ENCODE data around the gene MFSD2A.

MFSD2A gene

GRCh38 chr1:39917825-39918224 lies 37.1 kb upstream of the MFSD2A start:
- DNase-seq (ENCODE audit: insufficient read length, low spot score) (no peak), FAIRE-seq (no peak)
- TF ChIP-seq CTCF (IDR thresholded peaks at IDR 0.05; ENCODE audit: insufficient read depth, missing control alignments): no peak

GRCh38 chr1:39919545-39919944 lies 35.4 kb upstream of the MFSD2A start:
- TF ChIP-seq CTCF (IDR thresholded peaks at IDR 0.05; ENCODE audit: insufficient read depth, missing control alignments): peak; percentile 62
- no peak for FAIRE-seq
- DNase-seq (ENCODE audit: insufficient read length, low spot score): peak; percentile 63

GRCh38 chr1:39922251-39922688 lies 32.7 kb upstream of the MFSD2A start:
- no peak for DNase-seq (ENCODE audit: insufficient read length, low spot score)
- no peak for FAIRE-seq
- no peak for TF ChIP-seq CTCF (IDR thresholded peaks at IDR 0.05; ENCODE audit: insufficient read depth, missing control alignments)

GRCh38 chr1:39925721-39926342 lies 29.1 kb upstream of the MFSD2A start:
- DNase-seq (ENCODE audit: insufficient read length, low spot score): no peak
- no peak for TF ChIP-seq CTCF (IDR thresholded peaks at IDR 0.05; ENCODE audit: insufficient read depth, missing control alignments)
- no peak for FAIRE-seq

GRCh38 chr1:39926343-39926793 lies 28.6 kb upstream of the MFSD2A start:
- FAIRE-seq: no peak
- TF ChIP-seq CTCF (IDR thresholded peaks at IDR 0.05; ENCODE audit: insufficient read depth, missing control alignments): no peak
- DNase-seq (ENCODE audit: insufficient read length, low spot score): no peak

- FAIRE-seq: no peak
- DNase-seq (ENCODE audit: insufficient read length, low spot score): no peak
- no peak for TF ChIP-seq CTCF (IDR thresholded peaks at IDR 0.05; ENCODE audit: insufficient read depth, missing control alignments)
Measured at GRCh38 chr1:39926820-39927219, 28.1 kb upstream of the MFSD2A start.

- TF ChIP-seq CTCF (IDR thresholded peaks at IDR 0.05; ENCODE audit: insufficient read depth, missing control alignments): no peak
- DNase-seq (ENCODE audit: insufficient read length, low spot score) (no peak), FAIRE-seq (no peak)
Measured at GRCh38 chr1:39927538-39927937, 27.4 kb upstream of the MFSD2A start.

Measured in D721Med (cell line).